Breast epithelium (tissue), 3 donors: ENCODE data around the gene TMEM238L.

Experiments
- POLR2A ChIP-seq: fragments of 450-650 bp; IDR thresholded peaks from one replicate; pipeline ENCODE4 v1.6.1; 2016; ENCODE audit warnings: antibody characterized with exemption, mild to moderate bottlenecking, moderate library complexity
- TF ChIP-seq, protein P1 (sequence below), 3 donors: fragments of 450-650 bp; IDR thresholded peaks; one replicate each; pipeline ENCODE4 v1.5.1; 2016 to 2017; ENCODE audit warnings: antibody characterized with exemption in 3 of 3, mild to moderate bottlenecking in 3 of 3, moderate library complexity in 3 of 3

DNA sequence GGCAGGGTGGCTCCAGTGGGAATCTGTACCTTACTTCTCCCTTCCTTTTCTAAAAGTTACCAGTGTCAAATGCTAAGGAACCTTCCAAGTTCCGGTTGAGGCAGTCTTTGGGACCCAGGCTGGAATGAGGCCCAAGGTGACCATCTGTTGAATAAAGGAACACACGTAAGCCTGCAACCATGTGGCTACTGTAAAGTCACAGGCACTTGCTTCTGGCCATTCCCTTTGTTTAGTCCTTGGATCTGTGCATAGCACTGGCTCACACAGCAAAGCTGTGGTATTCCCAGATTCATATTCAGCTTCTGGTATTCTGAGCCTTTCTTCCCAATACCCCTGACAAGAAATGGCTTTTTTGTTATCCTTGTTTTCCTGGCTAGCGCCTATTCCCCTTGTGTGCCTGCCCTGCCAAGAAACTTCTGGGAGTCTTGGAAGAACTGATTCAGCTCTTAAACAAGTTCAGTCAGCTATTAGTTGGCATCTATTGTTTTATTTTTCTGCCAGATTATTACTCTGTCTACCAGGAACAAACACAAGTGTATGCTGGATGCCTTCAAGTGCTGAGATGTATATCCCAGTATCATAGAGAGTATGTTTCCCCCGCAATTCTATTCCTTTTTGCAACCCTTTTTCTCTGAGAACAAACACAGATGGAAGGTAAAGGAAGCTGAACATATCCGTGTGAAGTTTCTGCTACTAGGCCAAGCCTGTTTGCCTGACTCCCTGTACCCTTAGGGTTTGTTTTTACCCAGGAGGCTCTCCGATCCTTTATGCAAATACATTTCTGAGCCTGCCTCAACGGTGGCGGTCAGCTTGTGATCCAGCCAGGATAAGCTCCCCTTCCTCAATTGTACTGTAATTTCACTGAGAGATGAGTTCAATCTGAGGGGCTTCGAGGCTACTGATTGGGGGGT is 13.2 kb downstream of the TMEM238L start:
- TF ChIP-seq, protein P1, sequence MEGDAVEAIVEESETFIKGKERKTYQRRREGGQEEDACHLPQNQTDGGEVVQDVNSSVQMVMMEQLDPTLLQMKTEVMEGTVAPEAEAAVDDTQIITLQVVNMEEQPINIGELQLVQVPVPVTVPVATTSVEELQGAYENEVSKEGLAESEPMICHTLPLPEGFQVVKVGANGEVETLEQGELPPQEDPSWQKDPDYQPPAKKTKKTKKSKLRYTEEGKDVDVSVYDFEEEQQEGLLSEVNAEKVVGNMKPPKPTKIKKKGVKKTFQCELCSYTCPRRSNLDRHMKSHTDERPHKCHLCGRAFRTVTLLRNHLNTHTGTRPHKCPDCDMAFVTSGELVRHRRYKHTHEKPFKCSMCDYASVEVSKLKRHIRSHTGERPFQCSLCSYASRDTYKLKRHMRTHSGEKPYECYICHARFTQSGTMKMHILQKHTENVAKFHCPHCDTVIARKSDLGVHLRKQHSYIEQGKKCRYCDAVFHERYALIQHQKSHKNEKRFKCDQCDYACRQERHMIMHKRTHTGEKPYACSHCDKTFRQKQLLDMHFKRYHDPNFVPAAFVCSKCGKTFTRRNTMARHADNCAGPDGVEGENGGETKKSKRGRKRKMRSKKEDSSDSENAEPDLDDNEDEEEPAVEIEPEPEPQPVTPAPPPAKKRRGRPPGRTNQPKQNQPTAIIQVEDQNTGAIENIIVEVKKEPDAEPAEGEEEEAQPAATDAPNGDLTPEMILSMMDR (IDR thresholded peaks at IDR 0.05) = no peak
- TF ChIP-seq POLR2A = no peak
